ENCODE measurements around the gene LST1.

Gene LST1

GRCh38 chr6:31586008-31586407, at the start of gene LST1:
TSS of gene LST1 (plus strand) at chr6:31586277. CDS start at chr6:31587300, 1,023 bp downstream.
- DNase-seq (ENCODE audit: extremely low read depth, low read depth), result no peak
- no peak for TF ChIP-seq CTCF (IDR thresholded peaks at IDR 0.05; ENCODE audit: low read depth, low read length)

GRCh38 chr6:31538805-31539400, 47.2 kb upstream of the LST1 start:
- DNase-seq (ENCODE audit: extremely low read depth, low read depth), result no peak
- TF ChIP-seq CTCF (IDR thresholded peaks at IDR 0.05; ENCODE audit: low read depth, low read length), result no peak

GRCh38 chr6:31540640-31541039, 45.4 kb upstream of the LST1 start:
- no peak for DNase-seq (ENCODE audit: extremely low read depth, low read depth)
- no peak for TF ChIP-seq CTCF (IDR thresholded peaks at IDR 0.05; ENCODE audit: low read depth, low read length)

GRCh38 chr6:31541059-31541657, 44.9 kb upstream of the LST1 start:
- TF ChIP-seq CTCF (IDR thresholded peaks at IDR 0.05; ENCODE audit: low read depth, low read length), result no peak
- DNase-seq (ENCODE audit: extremely low read depth, low read depth), result peak; percentile 28

- no peak for TF ChIP-seq CTCF (IDR thresholded peaks at IDR 0.05; ENCODE audit: low read depth, low read length)
- DNase-seq (ENCODE audit: extremely low read depth, low read depth), result peak; percentile 94
Measured at GRCh38 chr6:31541658-31542521, 44.2 kb upstream of the LST1 start, which contains the start of gene DDX39B. TSS of gene DDX39B (minus strand) at chr6:31542003. CDS start at chr6:31540532, 1,471 bp downstream.

GRCh38 chr6:31543639-31544038, 42.4 kb upstream of the LST1 start:
- DNase-seq (ENCODE audit: extremely low read depth, low read depth), result no peak
- TF ChIP-seq CTCF (IDR thresholded peaks at IDR 0.05; ENCODE audit: low read depth, low read length), result no peak

GRCh38 chr6:31544676-31545075, 41.4 kb upstream of the LST1 start:
- no peak for TF ChIP-seq CTCF (IDR thresholded peaks at IDR 0.05; ENCODE audit: low read depth, low read length)
- DNase-seq (ENCODE audit: extremely low read depth, low read depth), result no peak

Measured in AG09319 (cell line).